HTR-8/SVneo (cell line): ENCODE results near the gene S100Z.
"Not testable (repeated sequence)": the region's sequence is repeated elsewhere in the genome, so short reads cannot be mapped to it uniquely, and the experiment has no call there.

ENCODE experiments used
- DNase-seq: peaks from one replicate; pipeline ENCODE4 v3.0.0; 2011; ENCODE audit warnings: low spot score, mixed read lengths; ENCODE audit not compliant: insufficient read length
- FAIRE-seq: peaks from 2 replicates; lab custom pipeline; 2011; peaks lifted over from hg19 to GRCh38; lab: Jason Lieb, UNC

The S100Z gene

GRCh38 chr5:76943006-76943405, 93.2 kb downstream of the S100Z start:
- DNase-seq, result no peak
- FAIRE-seq, result no peak

GRCh38 chr5:76944638-76945037, 94.8 kb downstream of the S100Z start:
- DNase-seq (no peak), FAIRE-seq (no peak)

- FAIRE-seq, DNase-seq: not testable (repeated sequence)
Observed at GRCh38 chr5:76945238-76945637, 95.4 kb downstream of the S100Z start.

GRCh38 chr5:76946090-76946489, 96.3 kb downstream of the S100Z start:
- no peak for DNase-seq
- FAIRE-seq, result no peak

- FAIRE-seq (no peak), DNase-seq (no peak)
Observed at GRCh38 chr5:76947082-76947503, 97.3 kb downstream of the S100Z start.

- FAIRE-seq (peak; percentile 38), DNase-seq (no peak)
Observed at GRCh38 chr5:76952795-76953536, 103.2 kb downstream of the S100Z start, which contains the start of gene CRHBP. TSS of gene CRHBP (plus strand) at chr5:76953045. CDS start at chr5:76953135, 90 bp downstream.

GRCh38 chr5:76953551-76954382, 104.0 kb downstream of the S100Z start:
- no peak for FAIRE-seq
- DNase-seq, result no peak

GRCh38 chr5:76954383-76954763, 104.6 kb downstream of the S100Z start:
- no peak for DNase-seq

GRCh38 chr5:76956033-76956432, 106.2 kb downstream of the S100Z start:
- FAIRE-seq, result no peak
- no peak for DNase-seq

More at GRCh38 chr5:76954383-76954763, 104.6 kb downstream of the S100Z start:
- no peak for FAIRE-seq

- FAIRE-seq (no peak), DNase-seq (peak; percentile 69)
Observed at GRCh38 chr5:76958991-76959767, 109.4 kb downstream of the S100Z start.

GRCh38 chr5:76960004-76960625, 110.3 kb downstream of the S100Z start:
- FAIRE-seq (peak; percentile 66), DNase-seq (peak; percentile 61)

- FAIRE-seq (no peak), DNase-seq (no peak)
Observed at GRCh38 chr5:76964060-76964459, 114.2 kb downstream of the S100Z start.
